Endometrium (tissue), 2 donors: ENCODE data around the gene STMN1.

Experiments used
- FAIRE-seq: peaks from 2 replicates; lab custom pipeline; 2012; peaks lifted over from hg19 to GRCh38; lab: Jason Lieb, UNC
- donor health status: control.
- donor health status: control.

The STMN1 gene

DNA sequence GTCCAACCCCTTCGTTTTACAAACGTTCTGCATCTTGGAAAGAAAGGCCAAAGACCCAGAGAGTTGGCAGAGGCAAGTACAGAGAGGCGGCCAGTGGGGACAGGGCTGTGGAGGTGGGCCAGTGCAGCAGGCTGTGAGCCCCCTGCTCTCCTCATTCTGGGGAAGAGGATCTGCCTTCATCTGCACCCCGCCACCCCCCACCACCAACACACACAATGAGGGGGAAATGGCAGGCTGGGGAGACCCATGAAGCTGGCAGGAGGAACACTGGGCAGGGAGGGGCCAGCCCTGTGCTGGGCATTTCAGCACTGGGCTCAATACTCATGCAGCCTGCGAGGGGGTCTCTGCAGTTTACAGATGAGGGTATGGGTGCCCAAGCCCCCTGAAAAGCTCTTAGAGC is 14.6 kb downstream of the STMN1 start:
- no peak for FAIRE-seq

DNA sequence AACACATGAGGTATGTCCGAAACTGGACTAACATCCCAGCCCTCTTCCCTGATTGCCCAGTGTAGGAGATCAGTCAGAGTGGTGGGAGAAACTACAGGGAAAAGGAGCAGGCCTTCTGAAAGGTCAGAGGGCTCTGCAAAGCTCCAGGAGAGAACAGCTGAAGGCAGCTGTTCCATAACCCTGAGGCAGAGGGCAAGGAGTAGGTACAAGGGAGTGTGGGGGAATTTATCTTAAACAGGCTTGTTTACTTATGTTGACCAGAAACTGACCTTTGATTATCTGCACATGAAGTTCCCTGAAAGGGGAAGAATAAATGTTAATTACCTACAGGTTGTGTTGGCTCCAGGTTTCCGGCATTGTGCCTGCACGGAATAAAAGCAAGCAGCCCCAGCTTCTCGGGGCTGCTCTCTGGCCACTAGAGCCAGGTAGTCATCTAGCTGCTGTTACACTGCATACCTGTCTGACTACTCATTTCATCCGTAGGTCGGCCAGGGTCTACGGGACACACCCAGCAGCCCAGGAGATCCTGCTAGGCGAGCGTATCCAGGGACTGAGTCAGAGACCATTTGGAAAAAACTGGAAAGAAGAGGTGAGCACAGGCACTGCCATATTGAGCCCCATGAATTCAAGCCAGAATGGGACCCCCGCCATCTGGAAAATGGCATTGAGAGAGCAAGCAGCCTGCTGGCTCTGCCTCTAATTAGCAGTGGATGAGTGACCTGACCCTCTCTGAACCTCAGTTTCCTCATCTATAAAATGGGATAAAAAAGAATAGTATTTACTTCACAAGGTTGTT is 15.8 kb downstream of the STMN1 start:
- no peak for FAIRE-seq

GRCh38 chr1:25889470-25889869 is 16.7 kb downstream of the STMN1 start:
- no peak for FAIRE-seq

- FAIRE-seq = no peak
Observed at GRCh38 chr1:25888426-25888987, 17.7 kb downstream of the STMN1 start.

DNA sequence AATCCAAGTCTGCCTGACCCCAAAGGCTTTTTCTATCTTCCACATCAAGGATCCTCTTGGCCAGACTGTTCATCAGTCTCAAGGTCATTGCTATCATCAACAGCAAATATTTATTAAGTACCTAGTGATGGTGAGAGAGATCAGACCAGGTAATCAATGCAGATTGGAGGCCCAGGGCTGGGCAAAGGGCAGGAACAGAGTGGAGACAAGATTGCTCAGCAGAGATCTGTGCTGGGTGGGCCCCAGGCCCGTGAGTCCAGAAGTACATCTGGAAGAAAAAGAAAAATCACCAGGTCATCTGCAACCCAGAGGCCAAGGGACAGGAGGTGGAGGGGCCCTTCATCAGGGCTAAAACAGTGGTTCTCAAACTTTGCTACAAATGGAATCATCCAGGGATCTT is 20.6 kb downstream of the STMN1 start:
- no peak for FAIRE-seq

GRCh38 chr1:25881266-25881665 is 25.0 kb downstream of the STMN1 start:
- FAIRE-seq = no peak

DNA sequence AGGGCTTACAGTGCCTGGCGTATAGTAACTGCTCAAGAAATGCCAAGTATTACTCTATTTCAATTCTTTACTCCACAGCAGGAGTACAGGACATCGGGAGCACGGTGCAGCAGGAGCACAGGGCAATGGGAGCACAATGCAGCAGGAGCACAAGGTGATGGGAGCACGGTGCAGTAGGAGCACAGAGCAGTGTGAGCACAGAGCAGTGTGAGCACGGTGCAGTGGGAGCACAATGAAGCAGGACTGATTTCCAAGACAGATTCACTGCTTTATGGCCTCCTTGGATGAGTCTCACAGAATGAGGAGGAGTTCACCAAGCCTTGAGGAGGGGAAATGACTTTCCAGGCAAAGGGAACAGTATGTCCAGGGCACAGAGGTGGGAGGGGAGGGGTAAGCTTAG is 25.7 kb downstream of the STMN1 start:
- no peak for FAIRE-seq

GRCh38 chr1:25879675-25880074 is 26.5 kb downstream of the STMN1 start:
- FAIRE-seq = no peak

- no peak for FAIRE-seq
Observed at GRCh38 chr1:25878690-25879089, 27.5 kb downstream of the STMN1 start.

DNA sequence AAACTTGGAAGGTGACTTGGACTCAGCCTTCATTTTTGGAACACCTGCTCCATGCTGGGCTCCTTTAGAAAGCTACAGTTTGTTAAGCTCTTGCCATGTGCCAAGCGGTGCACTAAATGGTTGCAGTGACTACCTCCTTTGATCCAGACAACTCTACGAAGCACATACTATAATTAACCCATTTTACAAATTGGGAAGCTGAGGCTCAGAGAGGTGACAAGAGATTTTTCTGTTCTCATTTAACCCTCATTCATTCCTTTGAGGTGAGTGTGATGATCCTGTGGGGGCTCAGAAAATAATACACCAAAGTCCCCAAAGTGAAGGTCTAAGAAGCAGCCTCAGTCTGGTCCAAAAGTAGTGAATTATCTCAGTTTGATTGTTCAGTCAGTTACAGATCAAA is 29.1 kb downstream of the STMN1 start:
- FAIRE-seq = no peak

GRCh38 chr1:25876693-25877077 is 29.5 kb downstream of the STMN1 start:
- no peak for FAIRE-seq

DNA sequence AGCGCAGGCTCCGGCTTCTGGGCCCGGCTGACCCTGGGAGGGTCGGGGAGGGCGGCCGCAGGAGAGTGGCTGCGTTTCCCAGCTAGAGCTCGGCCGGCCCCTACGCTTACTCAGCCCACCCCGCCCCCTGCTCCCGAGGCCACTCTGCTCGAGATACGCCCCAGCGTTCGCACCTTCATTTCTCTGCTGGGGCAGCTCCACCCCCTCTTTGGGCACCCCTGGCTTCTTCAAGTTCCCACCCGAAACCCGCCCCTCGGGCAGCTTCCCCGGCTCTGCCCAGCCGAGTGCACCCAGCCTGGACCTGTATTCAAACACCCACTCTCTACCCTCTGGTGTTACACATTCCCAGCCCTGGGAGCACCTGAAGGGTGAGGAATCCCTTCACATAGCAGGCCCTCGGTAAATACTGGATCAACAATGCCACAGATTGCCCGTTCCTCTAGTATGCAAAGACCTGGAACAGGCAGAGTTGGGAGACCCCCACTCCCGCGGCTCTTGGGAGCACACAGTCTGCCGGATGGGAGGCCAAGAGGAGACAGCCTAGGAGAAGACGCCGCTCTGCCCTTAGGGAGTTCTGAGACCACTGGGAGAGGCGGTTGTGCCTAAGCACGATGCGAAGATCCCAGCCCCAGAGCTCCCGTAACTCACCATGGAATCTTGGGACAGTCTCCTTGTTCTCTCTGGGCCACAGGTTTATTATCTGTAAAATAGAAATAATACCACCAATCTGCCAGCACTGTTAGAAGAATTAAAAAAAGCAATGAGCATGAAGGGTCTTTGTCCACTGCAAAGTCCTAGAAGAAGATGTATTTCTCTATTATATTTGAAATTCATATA is 30.1 kb downstream of the STMN1 start:
- no peak for FAIRE-seq

- FAIRE-seq = no peak
Observed at GRCh38 chr1:25875154-25875855, 30.9 kb downstream of the STMN1 start, which contains the start of gene PAQR7. PAQR7 (minus strand) TSS chr1:25875708; CDS start chr1:25863839, 11,869 bp downstream.

GRCh38 chr1:25874635-25875153 is 31.5 kb downstream of the STMN1 start:
- FAIRE-seq = no peak

GRCh38 chr1:25874209-25874608 is 32.0 kb downstream of the STMN1 start:
- FAIRE-seq = no peak

DNA sequence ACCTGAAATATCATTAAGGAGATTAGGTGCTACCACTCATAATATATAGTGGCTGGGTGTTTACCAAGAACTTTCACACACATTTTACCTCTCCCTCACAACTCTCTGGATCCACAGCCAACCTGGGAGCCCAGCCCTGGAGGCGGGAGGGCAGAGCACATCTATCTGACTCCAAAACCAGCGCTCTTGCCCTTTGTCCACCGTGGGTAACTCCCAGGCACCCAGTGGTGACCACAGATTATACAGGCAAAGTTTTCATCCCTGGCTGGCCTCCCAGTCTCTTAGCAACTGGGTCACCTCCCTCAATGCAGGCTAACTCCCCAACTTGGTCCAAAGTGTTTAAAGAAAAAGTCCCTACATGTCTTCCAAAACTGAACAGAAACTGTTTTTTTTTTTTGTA is 33.1 kb downstream of the STMN1 start:
- FAIRE-seq = no peak

- FAIRE-seq = no peak
Observed at GRCh38 chr1:25872713-25873112, 33.5 kb downstream of the STMN1 start.

GRCh38 chr1:25871704-25872494 is 34.3 kb downstream of the STMN1 start:
- FAIRE-seq = no peak

GRCh38 chr1:25871086-25871703 is 35.0 kb downstream of the STMN1 start:
- FAIRE-seq = no peak

DNA sequence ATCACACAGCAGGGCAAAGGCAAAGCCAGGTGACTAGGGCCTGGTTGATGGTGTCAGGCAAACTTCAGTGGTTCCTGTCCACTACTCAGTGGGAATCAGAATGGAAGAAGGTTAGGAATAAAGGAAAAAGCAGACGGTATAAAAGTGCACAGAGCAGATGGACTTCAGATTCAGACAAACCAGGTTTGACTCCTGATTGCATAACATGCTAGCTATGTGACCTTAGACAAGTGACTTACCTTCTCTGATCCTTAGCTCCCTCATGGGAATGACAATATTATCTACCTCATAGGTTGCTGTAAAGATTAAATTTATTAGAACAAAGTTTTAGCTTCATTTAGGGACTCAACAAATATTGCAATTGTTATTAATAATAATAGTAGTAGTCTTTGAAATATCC is 35.6 kb downstream of the STMN1 start:
- FAIRE-seq = no peak
